Stimulated activated memory B cell treated with anti-CD40 and anti-IgM and Interleukin-4, amounts not matched to agents 10 μg/mL and 1 μg/mL and 100 μg/mL, for 72 hours (primary cell): ENCODE data around the gene TXNDC16.
"Not testable (repeated sequence)": the region's sequence is repeated elsewhere in the genome, so short reads cannot be mapped to it uniquely, and the experiment has no call there.

Experiments
- ATAC-seq: fragments of 150-1000 bp; cut with Tn5 transposase; 2 replicates; pipeline ENCODE4 v1.10.0; 2021
- H3K27ac Mint-ChIP-seq: one replicate; pipeline ENCODE4 v1.8.0; 2022; ENCODE audit warnings: mild to moderate bottlenecking, mixed read lengths
- H3K27me3 Mint-ChIP-seq: one replicate; pipeline ENCODE4 v1.8.0; 2022; ENCODE audit warnings: mixed read lengths
- H3K36me3 Mint-ChIP-seq: one replicate; pipeline ENCODE4 v1.8.0; 2022; ENCODE audit warnings: mixed read lengths
- H3K4me1 Mint-ChIP-seq: one replicate; pipeline ENCODE4 v1.8.0; 2022; ENCODE audit warnings: mixed read lengths
- H3K4me3 Mint-ChIP-seq: one replicate; pipeline ENCODE4 v1.8.0; 2022; ENCODE audit warnings: mild to moderate bottlenecking, moderate library complexity, mixed read lengths
- H3K9me3 Mint-ChIP-seq: one replicate; pipeline ENCODE4 v1.8.0; 2022; ENCODE audit warnings: mixed read lengths

The TXNDC16 gene, protein sequence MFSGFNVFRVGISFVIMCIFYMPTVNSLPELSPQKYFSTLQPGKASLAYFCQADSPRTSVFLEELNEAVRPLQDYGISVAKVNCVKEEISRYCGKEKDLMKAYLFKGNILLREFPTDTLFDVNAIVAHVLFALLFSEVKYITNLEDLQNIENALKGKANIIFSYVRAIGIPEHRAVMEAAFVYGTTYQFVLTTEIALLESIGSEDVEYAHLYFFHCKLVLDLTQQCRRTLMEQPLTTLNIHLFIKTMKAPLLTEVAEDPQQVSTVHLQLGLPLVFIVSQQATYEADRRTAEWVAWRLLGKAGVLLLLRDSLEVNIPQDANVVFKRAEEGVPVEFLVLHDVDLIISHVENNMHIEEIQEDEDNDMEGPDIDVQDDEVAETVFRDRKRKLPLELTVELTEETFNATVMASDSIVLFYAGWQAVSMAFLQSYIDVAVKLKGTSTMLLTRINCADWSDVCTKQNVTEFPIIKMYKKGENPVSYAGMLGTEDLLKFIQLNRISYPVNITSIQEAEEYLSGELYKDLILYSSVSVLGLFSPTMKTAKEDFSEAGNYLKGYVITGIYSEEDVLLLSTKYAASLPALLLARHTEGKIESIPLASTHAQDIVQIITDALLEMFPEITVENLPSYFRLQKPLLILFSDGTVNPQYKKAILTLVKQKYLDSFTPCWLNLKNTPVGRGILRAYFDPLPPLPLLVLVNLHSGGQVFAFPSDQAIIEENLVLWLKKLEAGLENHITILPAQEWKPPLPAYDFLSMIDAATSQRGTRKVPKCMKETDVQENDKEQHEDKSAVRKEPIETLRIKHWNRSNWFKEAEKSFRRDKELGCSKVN

GRCh38 chr14:52552063-52552988 is at the start of gene TXNDC16, which contains the start of gene GPR137C:
Gene TXNDC16 (minus strand): TSS chr14:52552505. CDS start chr14:52543557, 8,948 bp downstream.
Gene GPR137C (plus strand): TSS chr14:52552836. CDS start chr14:52553148, 312 bp downstream.
- Mint-ChIP-seq H3K36me3 (no peaks in the 10 kb centered on the region), H3K27ac (peak within 1 kb of the TSS; percentile 91), H3K4me1 (peaks cover 29% of the 10 kb centered on the region), H3K9me3 (no peaks in the 10 kb centered on the region), H3K4me3 (peak within 1 kb of the TSS; percentile 95), H3K27me3 (peaks cover 8% of the 10 kb centered on the region)
- peak; percentile 97 for ATAC-seq

GRCh38 chr14:52599974-52600373 is 47.7 kb upstream of the TXNDC16 start:
- Mint-ChIP-seq H3K27me3 (no peaks in the 10 kb centered on the region), H3K4me1 (peaks cover 6% of the 10 kb centered on the region), H3K4me3 (no peak overlapping the region), H3K36me3 (peaks cover 7% of the 10 kb centered on the region), H3K9me3 (peaks cover 9% of the 10 kb centered on the region), H3K27ac (no peak overlapping the region)
- ATAC-seq, result no peak

GRCh38 chr14:52598568-52598967 is 46.3 kb upstream of the TXNDC16 start:
- peaks cover 6% of the 10 kb centered on the region for H3K4me1 Mint-ChIP-seq
- H3K4me3 Mint-ChIP-seq, result no peak overlapping the region
- no peak for ATAC-seq
- no peak overlapping the region for H3K27ac Mint-ChIP-seq
- peaks cover 12% of the 10 kb centered on the region for H3K36me3 Mint-ChIP-seq
- peaks cover 12% of the 10 kb centered on the region for H3K9me3 Mint-ChIP-seq
- H3K27me3 Mint-ChIP-seq, result no peaks in the 10 kb centered on the region

DNA sequence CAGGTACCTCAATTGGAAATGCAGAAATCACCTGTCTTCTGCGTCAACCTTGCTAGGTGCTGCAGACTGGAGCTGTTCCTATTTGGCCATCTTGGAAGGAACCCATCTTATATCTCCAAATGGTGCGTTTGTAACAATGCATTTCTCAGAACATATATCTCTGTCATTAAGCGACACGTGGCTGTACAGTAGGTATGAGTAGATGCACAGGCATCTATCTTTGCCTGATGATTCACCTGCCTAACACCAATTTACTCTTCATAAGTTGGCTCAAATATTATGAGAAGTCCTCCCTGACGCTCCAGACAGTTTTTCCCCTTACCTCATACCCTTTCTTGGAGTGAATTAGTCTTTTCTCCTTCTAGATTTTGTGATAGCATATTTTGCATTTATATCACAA is 44.6 kb upstream of the TXNDC16 start:
- Mint-ChIP-seq H3K27me3 (no peaks in the 10 kb centered on the region), H3K9me3 (peaks cover 12% of the 10 kb centered on the region), H3K4me1 (no peaks in the 10 kb centered on the region), H3K4me3 (no peak overlapping the region), H3K36me3 (peaks cover 12% of the 10 kb centered on the region), H3K27ac (no peak overlapping the region)
- no peak for ATAC-seq

- no peak for ATAC-seq
- H3K27me3 Mint-ChIP-seq, result no peaks in the 10 kb centered on the region
- no peak overlapping the region for H3K27ac Mint-ChIP-seq
- H3K4me1 Mint-ChIP-seq, result no peaks in the 10 kb centered on the region
- peaks cover 12% of the 10 kb centered on the region for H3K9me3 Mint-ChIP-seq
- H3K4me3 Mint-ChIP-seq, result no peak overlapping the region
- peaks cover 12% of the 10 kb centered on the region for H3K36me3 Mint-ChIP-seq
Observed at GRCh38 chr14:52596320-52596719, 44.0 kb upstream of the TXNDC16 start.

GRCh38 chr14:52590318-52590717 is 38.0 kb upstream of the TXNDC16 start:
- Mint-ChIP-seq H3K4me3 (no peak overlapping the region), H3K27me3 (no peaks in the 10 kb centered on the region), H3K36me3 (peaks cover 9% of the 10 kb centered on the region), H3K4me1 (no peaks in the 10 kb centered on the region), H3K27ac (no peak overlapping the region), H3K9me3 (peaks cover 10% of the 10 kb centered on the region)
- no peak for ATAC-seq

DNA sequence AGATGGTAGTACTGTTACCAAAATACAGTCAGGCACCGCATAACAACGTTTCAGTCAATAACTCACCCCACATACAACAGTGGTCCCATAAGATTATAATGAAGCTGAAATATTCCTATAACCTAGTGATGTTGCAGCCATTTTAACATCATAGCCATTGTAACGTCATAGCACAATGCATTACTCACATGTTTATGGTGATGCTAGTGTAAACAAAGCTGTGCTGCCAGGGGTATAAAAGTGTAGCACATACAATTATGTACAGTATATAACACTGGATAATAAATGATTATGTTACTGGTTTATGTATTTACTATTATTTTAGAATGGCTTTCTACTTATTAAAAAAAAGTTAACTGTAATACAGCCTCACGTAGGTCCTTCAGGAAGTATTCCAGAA is 37.3 kb upstream of the TXNDC16 start:
- H3K27me3 Mint-ChIP-seq, result no peaks in the 10 kb centered on the region

DNA sequence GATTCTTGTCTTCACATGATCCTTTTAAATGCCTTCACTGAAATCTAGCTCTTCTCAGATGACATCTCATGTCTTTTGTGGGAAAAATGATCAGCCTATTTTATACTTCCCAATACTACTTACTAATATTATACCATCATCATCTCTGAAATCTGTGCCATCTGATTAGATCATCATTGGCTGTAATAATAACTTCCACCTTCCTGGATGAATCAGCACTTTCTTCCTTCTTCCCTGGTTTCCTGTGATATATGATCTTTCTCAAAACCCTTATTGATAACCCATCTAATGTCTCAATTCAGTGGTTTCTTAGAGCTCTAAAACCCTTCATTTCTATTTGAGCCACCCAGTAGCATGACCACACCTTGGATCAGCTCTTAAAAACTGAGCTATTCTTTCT is 31.2 kb upstream of the TXNDC16 start:
- no peaks in the 10 kb centered on the region for H3K36me3 Mint-ChIP-seq
- H3K4me1 Mint-ChIP-seq, result peaks cover under 1% of the 10 kb centered on the region
- no peak overlapping the region for H3K27ac Mint-ChIP-seq
- H3K4me3 Mint-ChIP-seq, result no peak overlapping the region
- ATAC-seq, result no peak
- no peaks in the 10 kb centered on the region for H3K9me3 Mint-ChIP-seq
- H3K27me3 Mint-ChIP-seq, result peaks cover 3% of the 10 kb centered on the region

More for the DNA sequence above, 37.3 kb upstream of the TXNDC16 start:
- no peak overlapping the region for H3K4me3 Mint-ChIP-seq
- no peaks in the 10 kb centered on the region for H3K4me1 Mint-ChIP-seq
- peak; percentile 54 for ATAC-seq
- no peak overlapping the region for H3K27ac Mint-ChIP-seq
- H3K36me3 Mint-ChIP-seq, result peaks cover 5% of the 10 kb centered on the region
- peaks cover 8% of the 10 kb centered on the region for H3K9me3 Mint-ChIP-seq

DNA sequence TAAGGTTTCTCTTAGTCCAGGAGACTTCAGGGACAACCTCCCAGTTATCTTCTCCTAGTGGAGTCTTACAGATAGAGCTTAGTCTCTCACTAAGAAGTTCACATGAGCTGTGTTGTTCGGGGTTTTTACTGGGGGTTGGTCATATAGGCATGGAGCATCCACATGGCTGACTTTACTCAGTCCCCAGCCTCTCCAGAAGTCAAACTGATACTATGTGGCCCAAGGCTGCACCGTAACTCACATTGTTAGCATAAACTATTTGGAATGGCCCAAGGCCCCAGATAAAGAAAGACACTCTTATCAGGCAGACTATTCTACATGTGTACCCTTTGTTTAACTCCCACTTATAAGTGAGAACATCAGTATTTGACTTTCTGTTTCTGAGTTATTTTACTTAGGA is 23.6 kb upstream of the TXNDC16 start:
- ATAC-seq, result no peak
- Mint-ChIP-seq H3K27me3 (peaks cover 32% of the 10 kb centered on the region), H3K36me3 (peaks cover 2% of the 10 kb centered on the region), H3K27ac (no peak overlapping the region), H3K9me3 (peaks cover 23% of the 10 kb centered on the region), H3K4me1 (peaks cover 5% of the 10 kb centered on the region), H3K4me3 (no peak overlapping the region)

GRCh38 chr14:52568454-52568853 is 16.1 kb upstream of the TXNDC16 start:
- peaks cover 41% of the 10 kb centered on the region for H3K27me3 Mint-ChIP-seq
- H3K36me3 Mint-ChIP-seq, H3K27ac Mint-ChIP-seq, H3K4me1 Mint-ChIP-seq, H3K4me3 Mint-ChIP-seq, ATAC-seq: not testable (repeated sequence)
- peaks cover 37% of the 10 kb centered on the region for H3K9me3 Mint-ChIP-seq

GRCh38 chr14:52563120-52563519 is 10.8 kb upstream of the TXNDC16 start:
- Mint-ChIP-seq H3K4me1 (no peaks in the 10 kb centered on the region), H3K4me3 (no peak overlapping the region), H3K27me3 (peaks cover 23% of the 10 kb centered on the region), H3K9me3 (no peaks in the 10 kb centered on the region), H3K27ac (no peak overlapping the region), H3K36me3 (peaks cover 7% of the 10 kb centered on the region)
- no peak for ATAC-seq

- peaks cover 7% of the 10 kb centered on the region for H3K36me3 Mint-ChIP-seq
- H3K4me3 Mint-ChIP-seq, result no peak overlapping the region
- no peak overlapping the region for H3K27ac Mint-ChIP-seq
- peaks cover 18% of the 10 kb centered on the region for H3K27me3 Mint-ChIP-seq
- peaks cover 4% of the 10 kb centered on the region for H3K4me1 Mint-ChIP-seq
- no peak for ATAC-seq
- no peaks in the 10 kb centered on the region for H3K9me3 Mint-ChIP-seq
Observed at GRCh38 chr14:52558688-52559087, 6.4 kb upstream of the TXNDC16 start.

DNA sequence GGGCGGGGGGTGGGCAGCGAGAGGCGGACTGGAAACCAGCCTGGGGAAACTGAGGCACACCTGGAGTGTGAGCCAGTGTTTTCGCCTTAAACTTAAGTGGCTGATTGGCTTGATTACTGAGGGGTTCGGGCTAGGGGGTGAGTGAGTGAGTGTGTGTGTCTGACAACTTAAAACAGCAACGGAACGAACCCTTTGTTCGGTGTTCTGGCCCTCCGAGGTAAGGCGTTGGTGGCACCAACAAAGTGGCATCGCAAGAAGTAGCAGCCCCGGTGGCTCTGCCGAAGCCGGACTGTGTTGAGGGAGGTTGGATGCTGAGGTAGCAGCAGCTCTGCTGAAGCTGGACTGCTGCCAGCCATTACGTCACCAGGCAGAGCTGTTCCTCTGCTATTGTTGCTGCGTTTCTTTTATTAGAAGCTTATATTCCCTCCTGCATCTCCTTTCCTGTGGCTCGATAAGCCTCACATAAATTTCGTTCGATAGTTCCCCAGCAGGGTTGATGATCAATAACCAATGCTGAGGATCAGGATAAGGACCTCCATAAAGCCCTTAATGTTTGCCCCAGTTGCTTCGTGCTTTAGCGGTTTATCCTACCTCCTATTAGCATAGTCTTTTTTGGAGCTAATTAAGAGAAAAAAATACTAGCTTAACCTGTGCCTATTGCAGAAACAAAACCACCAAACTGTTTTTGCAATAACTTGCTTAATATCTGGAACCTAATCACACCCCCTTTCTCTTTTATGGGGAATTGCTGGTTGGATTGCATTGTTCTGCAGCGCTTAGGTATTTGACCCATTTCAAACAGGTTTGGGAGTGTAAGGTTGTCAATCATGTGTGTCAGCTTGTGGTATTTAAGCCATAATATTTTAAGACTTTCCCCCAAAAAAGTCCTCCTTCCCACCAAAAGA is 1.6 kb upstream of the TXNDC16 start:
- Mint-ChIP-seq H3K9me3 (no peaks in the 10 kb centered on the region), H3K4me1 (peaks cover 29% of the 10 kb centered on the region), H3K27ac (peak overlapping the region; percentile 91), H3K36me3 (peaks cover 6% of the 10 kb centered on the region), H3K27me3 (peaks cover 15% of the 10 kb centered on the region), H3K4me3 (peak overlapping the region; percentile 95)
- no peak for ATAC-seq
